Activated CD4-positive, CD25-positive, alpha-beta regulatory T cell treated with anti-CD3 and anti-CD28 coated beads, Interleukin-2, amount 50 U/mL, for 72 hours (primary cell): ENCODE results near the gene CDH13.

Experiments used
- DNase-seq: peaks from one replicate; pipeline ENCODE4 v3.0.0; 2021

Gene CDH13

GRCh38 chr16:83802135-83802534, 1175.4 kb downstream of the CDH13 start:
- no peak for DNase-seq

- no peak for DNase-seq
Measured at GRCh38 chr16:83802554-83803205, 1175.9 kb downstream of the CDH13 start.

GRCh38 chr16:83803811-83804210, 1177.0 kb downstream of the CDH13 start:
- no peak for DNase-seq

GRCh38 chr16:83804366-83804765, 1177.6 kb downstream of the CDH13 start:
- DNase-seq, result no peak

- DNase-seq, result no peak
Measured at GRCh38 chr16:83806036-83806435, 1179.3 kb downstream of the CDH13 start.

- DNase-seq, result no peak
Measured at GRCh38 chr16:83806731-83807130, 1180.0 kb downstream of the CDH13 start.

GRCh38 chr16:83807327-83807709, 1180.5 kb downstream of the CDH13 start:
- no peak for DNase-seq

- DNase-seq, result peak; percentile 95
Measured at GRCh38 chr16:83807710-83808572, 1181.2 kb downstream of the CDH13 start, which contains the start of gene HSBP1. Gene HSBP1, plus strand, starts transcription at chr16:83807978. Its CDS starts 99 bp downstream, at chr16:83808077.

- no peak for DNase-seq
Measured at GRCh38 chr16:83808573-83809014, 1181.8 kb downstream of the CDH13 start.

GRCh38 chr16:83809092-83809491, 1182.3 kb downstream of the CDH13 start:
- no peak for DNase-seq

- no peak for DNase-seq
Measured at GRCh38 chr16:83810901-83811300, 1184.1 kb downstream of the CDH13 start.

GRCh38 chr16:83813823-83814658, 1187.3 kb downstream of the CDH13 start:
- no peak for DNase-seq

- no peak for DNase-seq
Measured at GRCh38 chr16:83814659-83814985, 1187.9 kb downstream of the CDH13 start.

GRCh38 chr16:83817022-83817421, 1190.3 kb downstream of the CDH13 start:
- DNase-seq, result no peak

GRCh38 chr16:83818276-83818675, 1191.5 kb downstream of the CDH13 start:
- no peak for DNase-seq

- no peak for DNase-seq
Measured at GRCh38 chr16:83819361-83819760, 1192.6 kb downstream of the CDH13 start.

GRCh38 chr16:83826146-83826913, 1199.6 kb downstream of the CDH13 start:
- DNase-seq, result peak; percentile 84

GRCh38 chr16:83830091-83830768, 1203.5 kb downstream of the CDH13 start:
- no peak for DNase-seq

GRCh38 chr16:83830769-83831455, 1204.1 kb downstream of the CDH13 start:
- no peak for DNase-seq

- DNase-seq, result no peak
Measured at GRCh38 chr16:83831456-83831987, 1204.8 kb downstream of the CDH13 start.

GRCh38 chr16:83833921-83834320, 1207.2 kb downstream of the CDH13 start:
- DNase-seq, result no peak
